ENCODE results near the gene KANSL2.

Gene KANSL2, protein sequence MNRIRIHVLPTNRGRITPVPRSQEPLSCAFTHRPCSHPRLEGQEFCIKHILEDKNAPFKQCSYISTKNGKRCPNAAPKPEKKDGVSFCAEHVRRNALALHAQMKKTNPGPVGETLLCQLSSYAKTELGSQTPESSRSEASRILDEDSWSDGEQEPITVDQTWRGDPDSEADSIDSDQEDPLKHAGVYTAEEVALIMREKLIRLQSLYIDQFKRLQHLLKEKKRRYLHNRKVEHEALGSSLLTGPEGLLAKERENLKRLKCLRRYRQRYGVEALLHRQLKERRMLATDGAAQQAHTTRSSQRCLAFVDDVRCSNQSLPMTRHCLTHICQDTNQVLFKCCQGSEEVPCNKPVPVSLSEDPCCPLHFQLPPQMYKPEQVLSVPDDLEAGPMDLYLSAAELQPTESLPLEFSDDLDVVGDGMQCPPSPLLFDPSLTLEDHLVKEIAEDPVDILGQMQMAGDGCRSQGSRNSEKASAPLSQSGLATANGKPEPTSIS

DNA sequence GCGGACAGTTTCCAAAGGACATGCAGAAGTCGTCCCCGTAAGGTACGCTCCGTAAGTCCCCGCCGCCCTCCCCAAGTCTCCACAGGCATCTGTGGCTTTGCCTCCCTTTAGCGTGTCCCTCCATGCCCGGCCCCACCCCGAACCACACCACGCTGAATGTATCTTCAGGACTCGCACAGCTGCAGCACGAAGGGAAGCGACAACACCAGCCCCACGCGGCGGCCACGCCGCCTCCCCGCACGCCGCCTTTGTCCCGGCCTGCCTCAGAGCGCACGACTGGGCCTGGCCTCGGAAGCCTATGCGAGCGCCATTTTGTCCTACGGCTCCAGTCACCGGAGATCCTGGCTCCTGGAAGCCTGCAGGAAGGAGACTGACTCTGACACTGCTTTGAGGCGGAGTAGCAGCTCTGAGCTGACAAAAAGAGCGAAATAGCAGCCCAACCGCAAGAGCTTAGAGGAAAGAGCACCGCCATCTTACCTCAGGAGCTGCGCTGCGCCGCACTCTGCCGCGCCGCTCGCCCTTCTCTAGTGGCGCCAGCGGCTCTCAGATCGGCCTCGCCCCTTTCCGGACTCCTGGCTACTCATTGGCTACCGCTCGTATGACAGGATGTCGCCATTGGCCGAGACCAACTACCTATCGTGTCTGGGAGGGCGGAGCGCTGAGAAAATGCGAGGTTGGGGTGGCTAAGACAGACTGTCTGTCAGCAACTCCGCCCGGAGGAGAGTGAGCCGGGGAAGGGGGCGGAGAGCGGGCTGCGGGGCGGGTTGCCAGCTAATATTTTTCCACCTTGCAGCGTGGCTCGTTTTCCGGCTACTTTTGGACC lies at the start of gene KANSL2:
KANSL2 (minus strand) TSS at position 529 of the 823 bp plus-strand sequence. CDS start 606 bp downstream, outside the sequence.
- no peak for TF ChIP-seq CREB1 (IDR thresholded peaks at IDR 0.05; ENCODE audit: low read depth)
- TF ChIP-seq TEAD4 (IDR thresholded peaks at IDR 0.05): peak; percentile 50; the same call in 1 of the 2 replicates
- TF ChIP-seq TCF12 (IDR thresholded peaks at IDR 0.05; ENCODE audit: low read depth): peak; percentile 39; the same call in 1 of the 2 replicates
- TF ChIP-seq, protein P1, sequence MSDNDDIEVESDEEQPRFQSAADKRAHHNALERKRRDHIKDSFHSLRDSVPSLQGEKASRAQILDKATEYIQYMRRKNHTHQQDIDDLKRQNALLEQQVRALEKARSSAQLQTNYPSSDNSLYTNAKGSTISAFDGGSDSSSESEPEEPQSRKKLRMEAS (IDR thresholded peaks at IDR 0.05): peak; percentile 95
- TF ChIP-seq EGR1 (IDR thresholded peaks at IDR 0.05): no peak
- TF ChIP-seq RAD21 (IDR thresholded peaks at IDR 0.05; ENCODE audit: low read depth): no peak
- TF ChIP-seq, protein P2, sequence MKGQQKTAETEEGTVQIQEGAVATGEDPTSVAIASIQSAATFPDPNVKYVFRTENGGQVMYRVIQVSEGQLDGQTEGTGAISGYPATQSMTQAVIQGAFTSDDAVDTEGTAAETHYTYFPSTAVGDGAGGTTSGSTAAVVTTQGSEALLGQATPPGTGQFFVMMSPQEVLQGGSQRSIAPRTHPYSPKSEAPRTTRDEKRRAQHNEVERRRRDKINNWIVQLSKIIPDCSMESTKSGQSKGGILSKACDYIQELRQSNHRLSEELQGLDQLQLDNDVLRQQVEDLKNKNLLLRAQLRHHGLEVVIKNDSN (IDR thresholded peaks at IDR 0.05): peak; percentile 16; the same call in 1 of the 2 replicates
- TF ChIP-seq, protein P3, sequence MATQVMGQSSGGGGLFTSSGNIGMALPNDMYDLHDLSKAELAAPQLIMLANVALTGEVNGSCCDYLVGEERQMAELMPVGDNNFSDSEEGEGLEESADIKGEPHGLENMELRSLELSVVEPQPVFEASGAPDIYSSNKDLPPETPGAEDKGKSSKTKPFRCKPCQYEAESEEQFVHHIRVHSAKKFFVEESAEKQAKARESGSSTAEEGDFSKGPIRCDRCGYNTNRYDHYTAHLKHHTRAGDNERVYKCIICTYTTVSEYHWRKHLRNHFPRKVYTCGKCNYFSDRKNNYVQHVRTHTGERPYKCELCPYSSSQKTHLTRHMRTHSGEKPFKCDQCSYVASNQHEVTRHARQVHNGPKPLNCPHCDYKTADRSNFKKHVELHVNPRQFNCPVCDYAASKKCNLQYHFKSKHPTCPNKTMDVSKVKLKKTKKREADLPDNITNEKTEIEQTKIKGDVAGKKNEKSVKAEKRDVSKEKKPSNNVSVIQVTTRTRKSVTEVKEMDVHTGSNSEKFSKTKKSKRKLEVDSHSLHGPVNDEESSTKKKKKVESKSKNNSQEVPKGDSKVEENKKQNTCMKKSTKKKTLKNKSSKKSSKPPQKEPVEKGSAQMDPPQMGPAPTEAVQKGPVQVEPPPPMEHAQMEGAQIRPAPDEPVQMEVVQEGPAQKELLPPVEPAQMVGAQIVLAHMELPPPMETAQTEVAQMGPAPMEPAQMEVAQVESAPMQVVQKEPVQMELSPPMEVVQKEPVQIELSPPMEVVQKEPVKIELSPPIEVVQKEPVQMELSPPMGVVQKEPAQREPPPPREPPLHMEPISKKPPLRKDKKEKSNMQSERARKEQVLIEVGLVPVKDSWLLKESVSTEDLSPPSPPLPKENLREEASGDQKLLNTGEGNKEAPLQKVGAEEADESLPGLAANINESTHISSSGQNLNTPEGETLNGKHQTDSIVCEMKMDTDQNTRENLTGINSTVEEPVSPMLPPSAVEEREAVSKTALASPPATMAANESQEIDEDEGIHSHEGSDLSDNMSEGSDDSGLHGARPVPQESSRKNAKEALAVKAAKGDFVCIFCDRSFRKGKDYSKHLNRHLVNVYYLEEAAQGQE (IDR thresholded peaks at IDR 0.05; ENCODE audit: low read depth): no peak
- no peak for TF ChIP-seq ZBTB7A (IDR thresholded peaks at IDR 0.05; ENCODE audit: low read depth)
- no peak for TF ChIP-seq EP300 (IDR thresholded peaks at IDR 0.05; ENCODE audit: borderline replicate concordance)
- no peak for TF ChIP-seq FOXM1 (IDR thresholded peaks at IDR 0.05; ENCODE audit: borderline replicate concordance, low read depth)
- peak; percentile 10; the same call in 1 of the 2 replicates for TF ChIP-seq NFIC (IDR thresholded peaks at IDR 0.05)
- peak; percentile 96 for TF ChIP-seq YY1 (IDR thresholded peaks at IDR 0.05; ENCODE audit: low read depth)
- TF ChIP-seq TAF1 (IDR thresholded peaks at IDR 0.05; ENCODE audit: low read depth): peak; percentile 99
- no peak for TF ChIP-seq CEBPB (IDR thresholded peaks at IDR 0.05)

- TF ChIP-seq, protein P2 (IDR thresholded peaks at IDR 0.05): no peak
- no peak for TF ChIP-seq RAD21 (IDR thresholded peaks at IDR 0.05; ENCODE audit: low read depth)
- TF ChIP-seq, protein P1 (IDR thresholded peaks at IDR 0.05): no peak
Measured at GRCh38 chr12:48728807-48729206, 46.8 kb upstream of the KANSL2 start.

GRCh38 chr12:48717252-48717695 lies 35.2 kb upstream of the KANSL2 start:
- TF ChIP-seq, protein P2 (IDR thresholded peaks at IDR 0.05): no peak
- TF ChIP-seq RAD21 (IDR thresholded peaks at IDR 0.05; ENCODE audit: low read depth) (no peak), ZBTB7A (IDR thresholded peaks at IDR 0.05; ENCODE audit: low read depth) (no peak), EGR1 (IDR thresholded peaks at IDR 0.05) (no peak), TAF1 (IDR thresholded peaks at IDR 0.05; ENCODE audit: low read depth) (no peak; the same call in 1 of the 2 replicates), TCF12 (IDR thresholded peaks at IDR 0.05; ENCODE audit: low read depth) (no peak), YY1 (IDR thresholded peaks at IDR 0.05; ENCODE audit: low read depth) (no peak), CEBPB (IDR thresholded peaks at IDR 0.05) (no peak), CREB1 (IDR thresholded peaks at IDR 0.05; ENCODE audit: low read depth) (no peak), TEAD4 (IDR thresholded peaks at IDR 0.05) (no peak), NFIC (IDR thresholded peaks at IDR 0.05) (no peak), FOXM1 (IDR thresholded peaks at IDR 0.05; ENCODE audit: borderline replicate concordance, low read depth) (no peak), EP300 (IDR thresholded peaks at IDR 0.05; ENCODE audit: borderline replicate concordance) (no peak)
- TF ChIP-seq, protein P3 (IDR thresholded peaks at IDR 0.05; ENCODE audit: low read depth): no peak
- TF ChIP-seq, protein P1 (IDR thresholded peaks at IDR 0.05): no peak
